Measurements from ENCODE around the gene BCL2. TPM values are rescaled to one million over a fixed set of nuclear protein-coding genes. Genes with fewer than 3 reads are reported as not detected.

BCL2 gene
- total RNA-seq, 1 experiment from 2014 or later, result 2.9 TPM

- no peak overlapping the region for H3K27ac Mint-ChIP-seq (ENCODE audit: unreplicated experiment)
- TF ChIP-seq CTCF (IDR thresholded peaks at IDR 0.05; ENCODE audit: unreplicated experiment), result no peak
- no peaks in the 10 kb centered on the region for H3K36me3 Mint-ChIP-seq (ENCODE audit: insufficient read depth, unreplicated experiment)
- CTCF ChIA-PET, result no interaction called here
- no peaks in the 10 kb centered on the region for H3K4me1 Mint-ChIP-seq (ENCODE audit: low read depth, unreplicated experiment)
- intact Hi-C loops (cut with micrococcal nuclease; ENCODE audit: unreplicated experiment), result no loop called here
- DNase-seq, result no peak
- H3K9me3 Mint-ChIP-seq (ENCODE audit: low read depth, unreplicated experiment), result peaks cover 3% of the 10 kb centered on the region
- peaks cover 13% of the 10 kb centered on the region for H3K27me3 Mint-ChIP-seq (ENCODE audit: unreplicated experiment)
- H3K4me3 Mint-ChIP-seq (ENCODE audit: low read depth, unreplicated experiment), result no peak overlapping the region
- BruUV-seq (replicated peaks), result no TSS peak
Observed at GRCh38 chr18:63249771-63250170, 69.8 kb downstream of the BCL2 start.

DNA sequence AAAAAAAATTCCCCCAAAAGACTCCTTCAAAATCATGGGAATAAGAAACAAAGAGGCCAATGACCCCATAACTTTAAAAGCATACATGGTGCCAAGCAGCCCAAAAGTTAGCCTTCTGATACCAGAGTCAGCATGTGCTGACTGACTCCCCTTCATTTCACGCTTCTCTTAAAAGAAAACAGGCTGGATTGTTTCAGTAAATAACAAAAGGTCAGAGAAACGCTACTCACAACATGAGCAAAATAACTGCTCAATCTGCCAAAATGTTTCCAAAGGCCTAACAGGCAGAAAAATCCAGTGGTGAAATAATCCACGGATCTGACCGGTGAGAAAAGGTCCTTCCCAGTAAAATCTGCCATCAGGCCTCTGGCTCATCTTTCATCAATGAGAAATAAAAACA lies 71.6 kb downstream of the BCL2 start:
- H3K4me3 Mint-ChIP-seq (ENCODE audit: low read depth, unreplicated experiment), result no peak overlapping the region
- peaks cover 9% of the 10 kb centered on the region for H3K27me3 Mint-ChIP-seq (ENCODE audit: unreplicated experiment)
- no TSS peak for BruUV-seq (replicated peaks)
- peaks cover 3% of the 10 kb centered on the region for H3K9me3 Mint-ChIP-seq (ENCODE audit: low read depth, unreplicated experiment)
- no peak for TF ChIP-seq CTCF (IDR thresholded peaks at IDR 0.05; ENCODE audit: unreplicated experiment)
- no peaks in the 10 kb centered on the region for H3K4me1 Mint-ChIP-seq (ENCODE audit: low read depth, unreplicated experiment)
- DNase-seq, result no peak
- intact Hi-C loops (cut with micrococcal nuclease; ENCODE audit: unreplicated experiment), result no loop called here
- no peak overlapping the region for H3K27ac Mint-ChIP-seq (ENCODE audit: unreplicated experiment)
- CTCF ChIA-PET, result no interaction called here
- no peaks in the 10 kb centered on the region for H3K36me3 Mint-ChIP-seq (ENCODE audit: insufficient read depth, unreplicated experiment)

DNA sequence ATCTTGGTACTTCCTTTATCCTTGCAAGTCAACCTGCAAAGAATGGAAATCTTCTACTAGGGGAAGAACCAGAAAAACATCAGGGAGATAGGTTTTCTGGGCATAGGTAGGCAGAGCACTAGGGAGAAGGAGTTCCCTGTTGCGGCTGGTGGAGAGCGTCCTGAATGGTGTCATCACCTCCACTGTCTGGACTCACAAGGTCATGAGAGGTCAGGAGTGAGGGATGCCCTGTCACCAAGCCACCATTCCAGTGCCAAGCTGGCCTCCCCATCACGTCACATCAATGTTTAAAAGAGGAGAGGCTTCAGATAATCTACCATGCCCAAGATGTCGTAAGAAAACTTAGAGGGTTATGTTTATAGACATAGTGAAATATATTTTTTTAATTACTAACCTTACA lies 72.1 kb downstream of the BCL2 start:
- Mint-ChIP-seq H3K4me1 (ENCODE audit: low read depth, unreplicated experiment) (no peaks in the 10 kb centered on the region), H3K4me3 (ENCODE audit: low read depth, unreplicated experiment) (no peak overlapping the region), H3K36me3 (ENCODE audit: insufficient read depth, unreplicated experiment) (no peaks in the 10 kb centered on the region), H3K9me3 (ENCODE audit: low read depth, unreplicated experiment) (peaks cover under 1% of the 10 kb centered on the region), H3K27ac (ENCODE audit: unreplicated experiment) (no peak overlapping the region), H3K27me3 (ENCODE audit: unreplicated experiment) (peaks cover 5% of the 10 kb centered on the region)
- BruUV-seq (replicated peaks), result no TSS peak
- no peak for TF ChIP-seq CTCF (IDR thresholded peaks at IDR 0.05; ENCODE audit: unreplicated experiment)
- no peak for DNase-seq
- CTCF ChIA-PET, result no interaction called here
- intact Hi-C loops (cut with micrococcal nuclease; ENCODE audit: unreplicated experiment), result no loop called here

DNA sequence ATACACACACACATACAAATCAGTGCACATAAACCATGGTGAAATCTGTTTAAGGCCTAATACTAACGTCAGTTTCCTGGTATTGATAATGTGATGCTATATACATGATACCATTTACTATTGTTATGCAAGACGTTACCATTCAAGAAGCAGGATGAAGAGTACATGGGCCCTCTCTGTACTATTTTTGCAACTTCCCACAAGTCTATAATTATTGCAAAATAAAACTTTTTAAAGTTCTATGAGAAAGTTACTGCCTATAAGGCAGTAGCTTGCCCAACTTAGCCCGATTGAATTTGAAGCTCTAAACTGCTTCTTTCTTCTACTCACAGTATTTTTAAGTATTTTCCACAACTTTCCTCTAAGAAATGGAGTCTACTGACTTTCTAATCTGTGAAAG lies 74.0 kb downstream of the BCL2 start:
- CTCF ChIA-PET, result interaction anchor here (0.6 kb wide), 1 partner anchor 34 kb away, joined by 3 read pairs; no protein-coding TSS in a partner anchor
- no TSS peak for BruUV-seq (replicated peaks)
- no peak overlapping the region for H3K27ac Mint-ChIP-seq (ENCODE audit: unreplicated experiment)
- no peak overlapping the region for H3K4me3 Mint-ChIP-seq (ENCODE audit: low read depth, unreplicated experiment)
- H3K27me3 Mint-ChIP-seq (ENCODE audit: unreplicated experiment), result no peaks in the 10 kb centered on the region
- no peak for DNase-seq
- no peaks in the 10 kb centered on the region for H3K4me1 Mint-ChIP-seq (ENCODE audit: low read depth, unreplicated experiment)
- no peak for TF ChIP-seq CTCF (IDR thresholded peaks at IDR 0.05; ENCODE audit: unreplicated experiment)
- H3K36me3 Mint-ChIP-seq (ENCODE audit: insufficient read depth, unreplicated experiment), result no peaks in the 10 kb centered on the region
- intact Hi-C loops (cut with micrococcal nuclease; ENCODE audit: unreplicated experiment), result no loop called here
- no peaks in the 10 kb centered on the region for H3K9me3 Mint-ChIP-seq (ENCODE audit: low read depth, unreplicated experiment)

Data from Calu3 (cell line).